Measurements from ENCODE around the gene NSMCE1.
"Not testable (repeated sequence)": the region's sequence is repeated elsewhere in the genome, so short reads cannot be mapped to it uniquely, and the experiment has no call there.

Gene NSMCE1

GRCh38 chr16:27302126-27302525, 33.6 kb upstream of the NSMCE1 start:
- no peak for DNase-seq

GRCh38 chr16:27301236-27301861, 32.8 kb upstream of the NSMCE1 start:
- DNase-seq, result no peak

- DNase-seq, result no peak
Observed at GRCh38 chr16:27298132-27298531, 29.6 kb upstream of the NSMCE1 start.

GRCh38 chr16:27293343-27293742, 24.8 kb upstream of the NSMCE1 start:
- no peak for DNase-seq

- no peak for DNase-seq
Observed at GRCh38 chr16:27291722-27292240, 23.2 kb upstream of the NSMCE1 start.

GRCh38 chr16:27291106-27291505, 22.5 kb upstream of the NSMCE1 start:
- DNase-seq, result no peak

- no peak for DNase-seq
Observed at GRCh38 chr16:27290562-27290961, 22.0 kb upstream of the NSMCE1 start.

GRCh38 chr16:27289669-27290068, 21.1 kb upstream of the NSMCE1 start:
- no peak for DNase-seq

- not testable (repeated sequence) for DNase-seq
Observed at GRCh38 chr16:27288313-27288712, 19.7 kb upstream of the NSMCE1 start.

GRCh38 chr16:27287887-27288286, 19.3 kb upstream of the NSMCE1 start:
- DNase-seq, result no peak

GRCh38 chr16:27287051-27287811, 18.7 kb upstream of the NSMCE1 start:
- no peak for DNase-seq

- DNase-seq, result no peak
Observed at GRCh38 chr16:27286451-27286850, 17.9 kb upstream of the NSMCE1 start.

GRCh38 chr16:27285676-27286196, 17.2 kb upstream of the NSMCE1 start:
- no peak for DNase-seq

GRCh38 chr16:27284865-27285675, 16.5 kb upstream of the NSMCE1 start:
- no peak for DNase-seq

- DNase-seq, result no peak
Observed at GRCh38 chr16:27281243-27281642, 12.7 kb upstream of the NSMCE1 start.

GRCh38 chr16:27275394-27275793, 6.8 kb upstream of the NSMCE1 start:
- DNase-seq, result no peak

GRCh38 chr16:27274424-27274874, 5.9 kb upstream of the NSMCE1 start:
- DNase-seq, result not testable (repeated sequence)

- DNase-seq, result peak; percentile 60
Observed at GRCh38 chr16:27273670-27274423, 5.3 kb upstream of the NSMCE1 start.

GRCh38 chr16:27273330-27273669, 4.7 kb upstream of the NSMCE1 start:
- no peak for DNase-seq

GRCh38 chr16:27272697-27273096, 4.1 kb upstream of the NSMCE1 start:
- not testable (repeated sequence) for DNase-seq

GRCh38 chr16:27272076-27272475, 3.5 kb upstream of the NSMCE1 start:
- DNase-seq, result no peak

GRCh38 chr16:27270349-27270748, 1.8 kb upstream of the NSMCE1 start:
- peak; percentile 56 for DNase-seq
